Measurements from ENCODE around the gene RTKN. TPM values are rescaled to one million over a fixed set of nuclear protein-coding genes. Genes with fewer than 3 reads are reported as not detected.

RTKN gene
- total and polyA plus RNA-seq, 9 of the 15 experiments (the other 6 are each of a cell fraction or from before 2014, with no cell fraction given): 0.14 to 6.9 (median 3.6) TPM

DNA sequence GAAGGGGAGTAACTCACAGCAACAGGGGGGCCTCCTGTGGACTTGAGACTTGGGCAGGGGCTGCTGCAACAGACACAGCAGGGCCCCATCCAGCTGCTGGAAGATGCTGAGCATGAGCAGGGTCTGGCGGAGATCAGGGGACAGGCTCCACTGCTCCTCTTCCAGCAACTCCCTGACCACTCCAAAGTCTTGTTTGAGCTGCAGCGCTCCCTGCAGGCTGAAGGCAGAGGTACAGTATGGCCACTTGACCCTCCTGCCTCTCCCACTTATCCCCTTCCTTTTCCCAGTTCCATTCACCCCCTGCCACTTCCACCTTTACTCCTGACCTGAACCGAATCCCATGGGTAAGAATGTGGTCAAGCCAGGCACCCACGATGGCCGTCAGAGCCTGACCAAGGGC, 33.2 kb upstream of the RTKN start:
- Histone ChIP-seq H3K4me2 (ENCODE audit: insufficient read depth, low read length) (no peak overlapping the region), H3K4me1 (replicated peaks in 1 of 2; ENCODE audit: control insufficient read depth in 2 of 2, insufficient read depth in 2 of 2, low read length in 2 of 2) (peaks cover 11 to 16% of the 10 kb centered on the region in 2 experiments; a peak in 3 of 5 replicates), H3K9me3 (replicated peaks; ENCODE audit: control insufficient read depth, insufficient read depth, low read depth, low read length) (no peaks in the 10 kb centered on the region), H3K4me3 (no peak overlapping the region), H4K20me1 (replicated peaks; ENCODE audit: control insufficient read depth, insufficient read depth, low read length) (no peaks in the 10 kb centered on the region), H3K9ac (ENCODE audit: insufficient read depth in 1 of 2, low read depth in 2 of 2, low read length in 2 of 2) (no peak overlapping the region), H3K9me1 (ENCODE audit: control insufficient read depth, insufficient read depth, low read length) (peaks cover 4% of the 10 kb centered on the region), H3K27me3 (ENCODE audit: control insufficient read depth in 2 of 2, insufficient read depth in 2 of 2, low read length in 2 of 2) (no peaks in the 10 kb centered on the region), H3K36me3 (ENCODE audit: control insufficient read depth, insufficient read depth, low read length) (peaks cover 27% of the 10 kb centered on the region), H3K79me2 (ENCODE audit: control insufficient read depth, insufficient read depth, low read length) (peaks cover 13% of the 10 kb centered on the region; the same call in 2 of the 3 replicates), H3K27ac (ENCODE audit: extremely low read depth, low read depth, low read length) (no peak overlapping the region), H2AFZ (ENCODE audit: low read depth, low read length) (no peak overlapping the region)
- in situ Hi-C loops (cut with MboI) (no loop called here), intact Hi-C loops (cut with micrococcal nuclease) (loop anchor here (2.0 to 5.0 kb wide), 2 partner anchors 78 to 142 kb away; no protein-coding TSS in a partner anchor)
- ChIA-PET CTCF (ENCODE audit: low intra/inter-chr PET ratio) (interaction anchor here (0.6 kb wide), 1 partner anchor 58 kb away, joined by 3 read pairs; no protein-coding TSS in a partner anchor), POLR2A (interaction anchor here (0.6 to 1.1 kb wide), 5 partner anchors 26 to 139 kb away, joined by 3 to 4 read pairs (median 3); no protein-coding TSS in a partner anchor)
- peak; percentile 40 for ATAC-seq
- FAIRE-seq: no peak
- DNase-seq (ENCODE audit: extremely low read depth in 1 of 4, low spot score in 3 of 4): peak in 2 of 4 experiments; percentile 29 to 43
- no TSS peak for BruUV-seq (replicated peaks)
- 77% methylated on average over 4 of the region's 5 CpGs for WGBS (ENCODE audit: insufficient coverage, low coverage, missing lambda C conversion rate)
- TF ChIP-seq NR2F6 (CRISPR knock-in tag; IDR thresholded peaks at IDR 0.05): no peak
- TF ChIP-seq MXD1 (CRISPR knock-in tag; IDR thresholded peaks at IDR 0.05; ENCODE audit: borderline replicate concordance, poor library complexity, severe bottlenecking): no peak
- no peak for TF ChIP-seq ZFP30 (CRISPR knock-in tag; IDR thresholded peaks at IDR 0.05; ENCODE audit: borderline replicate concordance)
- no peak for TF ChIP-seq NFYB (IDR thresholded peaks at IDR 0.05; ENCODE audit: extremely low read depth, insufficient read length)
- TF ChIP-seq CHD1 (IDR thresholded peaks at IDR 0.05; ENCODE audit: low read length): no peak
- TF ChIP-seq RREB1 (CRISPR knock-in tag; IDR thresholded peaks at IDR 0.05): no peak
- no peak for TF ChIP-seq NBN (IDR thresholded peaks at IDR 0.05; ENCODE audit: low read depth)
- TF ChIP-seq TAL1 (IDR thresholded peaks at IDR 0.05): no peak

All from K562 (cell line).